DND-41 (cell line): Measurements from ENCODE around the gene CCNYL1.

Experiments used
- CTCF ChIP-seq: IDR thresholded peaks from 2 replicates; pipeline ENCODE4 v1.5.1; 2012; ENCODE audit warnings: borderline replicate concordance, low read length, moderate library complexity, mild to moderate bottlenecking; ENCODE audit not compliant: poor library complexity, severe bottlenecking; ENCODE audit errors: extremely low read depth
- EZH2 ChIP-seq: IDR thresholded peaks from 3 replicates; pipeline ENCODE4 v1.6.1; 2012; ENCODE audit warnings: borderline replicate concordance, low read depth, mild to moderate bottlenecking, moderate library complexity, low read length, inconsistent platforms; ENCODE audit not compliant: severe bottlenecking

GRCh38 chr2:207771421-207771820 lies 60.0 kb downstream of the CCNYL1 start:
- no peak for TF ChIP-seq CTCF
- no peak for TF ChIP-seq EZH2
